ENCODE data around the gene RIOK2. TPM values are rescaled to one million over a fixed set of nuclear protein-coding genes. Genes with fewer than 3 reads are reported as not detected.

Gene RIOK2
- polyA plus RNA-seq, 1 of the 3 experiments (the other 2 are of a cell fraction): 5.9 TPM

DNA sequence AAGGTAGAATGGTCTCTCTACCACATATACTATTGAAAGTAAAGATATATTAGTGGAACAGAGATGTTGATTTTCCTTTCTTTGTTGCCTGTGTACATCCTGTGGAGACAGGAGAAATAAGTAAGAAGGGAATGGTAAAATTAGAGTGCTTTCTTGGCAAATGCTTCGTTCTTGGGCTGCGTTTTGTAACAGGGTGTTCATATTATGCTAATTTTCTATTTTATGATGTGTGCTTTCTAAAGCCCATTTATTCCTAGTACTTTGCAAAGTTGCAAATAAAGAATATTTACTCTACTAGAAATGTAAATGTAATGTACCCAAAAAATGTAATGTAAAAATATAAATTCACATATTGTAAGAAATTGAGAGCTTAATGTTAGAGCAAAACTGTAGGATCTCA is 40.5 kb upstream of the RIOK2 start:
- no peaks in the 10 kb centered on the region for H3F3A ChIP-seq (replicated peaks; ENCODE audit: insufficient read depth)
- H4K20me1 ChIP-seq (ENCODE audit: insufficient read depth): no peaks in the 10 kb centered on the region
- H3K79me2 ChIP-seq (ENCODE audit: insufficient read depth): no peaks in the 10 kb centered on the region
- TF ChIP-seq RXRA (IDR thresholded peaks at IDR 0.05; ENCODE audit: borderline replicate concordance, low read depth) (no peak), RCOR1 (IDR thresholded peaks at IDR 0.05; ENCODE audit: low read length) (no peak), TAF1 (IDR thresholded peaks at IDR 0.05; ENCODE audit: borderline replicate concordance, low read depth, low read length) (no peak), FOSL2 (IDR thresholded peaks at IDR 0.05; ENCODE audit: borderline replicate concordance, low read depth) (no peak), RFX5 (IDR thresholded peaks at IDR 0.05; ENCODE audit: low read length) (no peak), MEF2A (IDR thresholded peaks at IDR 0.05; ENCODE audit: borderline replicate concordance, low read depth) (no peak), GABPA (IDR thresholded peaks at IDR 0.05; ENCODE audit: low read depth) (no peak), ELF1 (IDR thresholded peaks at IDR 0.05) (no peak), YY1 (IDR thresholded peaks at IDR 0.05; ENCODE audit: low read depth) (no peak), SMC3 (IDR thresholded peaks at IDR 0.05; ENCODE audit: low read depth, low read length) (no peak), MXI1 (IDR thresholded peaks at IDR 0.05; ENCODE audit: low read depth, low read length) (no peak), POLR2AphosphoS5 (IDR thresholded peaks at IDR 0.05; ENCODE audit: low read depth, low read length) (no peak), JUND (IDR thresholded peaks at IDR 0.05) (no peak)
- TF ChIP-seq, protein P1, sequence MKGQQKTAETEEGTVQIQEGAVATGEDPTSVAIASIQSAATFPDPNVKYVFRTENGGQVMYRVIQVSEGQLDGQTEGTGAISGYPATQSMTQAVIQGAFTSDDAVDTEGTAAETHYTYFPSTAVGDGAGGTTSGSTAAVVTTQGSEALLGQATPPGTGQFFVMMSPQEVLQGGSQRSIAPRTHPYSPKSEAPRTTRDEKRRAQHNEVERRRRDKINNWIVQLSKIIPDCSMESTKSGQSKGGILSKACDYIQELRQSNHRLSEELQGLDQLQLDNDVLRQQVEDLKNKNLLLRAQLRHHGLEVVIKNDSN (IDR thresholded peaks at IDR 0.05; ENCODE audit: borderline replicate concordance, low read depth): no peak
- TF ChIP-seq, protein P2, sequence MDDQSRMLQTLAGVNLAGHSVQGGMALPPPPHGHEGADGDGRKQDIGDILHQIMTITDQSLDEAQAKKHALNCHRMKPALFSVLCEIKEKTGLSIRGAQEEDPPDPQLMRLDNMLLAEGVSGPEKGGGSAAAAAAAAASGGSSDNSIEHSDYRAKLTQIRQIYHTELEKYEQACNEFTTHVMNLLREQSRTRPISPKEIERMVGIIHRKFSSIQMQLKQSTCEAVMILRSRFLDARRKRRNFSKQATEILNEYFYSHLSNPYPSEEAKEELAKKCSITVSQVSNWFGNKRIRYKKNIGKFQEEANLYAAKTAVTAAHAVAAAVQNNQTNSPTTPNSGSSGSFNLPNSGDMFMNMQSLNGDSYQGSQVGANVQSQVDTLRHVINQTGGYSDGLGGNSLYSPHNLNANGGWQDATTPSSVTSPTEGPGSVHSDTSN (IDR thresholded peaks at IDR 0.05): no peak
- TF ChIP-seq, protein P3, sequence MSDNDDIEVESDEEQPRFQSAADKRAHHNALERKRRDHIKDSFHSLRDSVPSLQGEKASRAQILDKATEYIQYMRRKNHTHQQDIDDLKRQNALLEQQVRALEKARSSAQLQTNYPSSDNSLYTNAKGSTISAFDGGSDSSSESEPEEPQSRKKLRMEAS (IDR thresholded peaks at IDR 0.05; ENCODE audit: low read depth): no peak
- TF ChIP-seq, protein P4, sequence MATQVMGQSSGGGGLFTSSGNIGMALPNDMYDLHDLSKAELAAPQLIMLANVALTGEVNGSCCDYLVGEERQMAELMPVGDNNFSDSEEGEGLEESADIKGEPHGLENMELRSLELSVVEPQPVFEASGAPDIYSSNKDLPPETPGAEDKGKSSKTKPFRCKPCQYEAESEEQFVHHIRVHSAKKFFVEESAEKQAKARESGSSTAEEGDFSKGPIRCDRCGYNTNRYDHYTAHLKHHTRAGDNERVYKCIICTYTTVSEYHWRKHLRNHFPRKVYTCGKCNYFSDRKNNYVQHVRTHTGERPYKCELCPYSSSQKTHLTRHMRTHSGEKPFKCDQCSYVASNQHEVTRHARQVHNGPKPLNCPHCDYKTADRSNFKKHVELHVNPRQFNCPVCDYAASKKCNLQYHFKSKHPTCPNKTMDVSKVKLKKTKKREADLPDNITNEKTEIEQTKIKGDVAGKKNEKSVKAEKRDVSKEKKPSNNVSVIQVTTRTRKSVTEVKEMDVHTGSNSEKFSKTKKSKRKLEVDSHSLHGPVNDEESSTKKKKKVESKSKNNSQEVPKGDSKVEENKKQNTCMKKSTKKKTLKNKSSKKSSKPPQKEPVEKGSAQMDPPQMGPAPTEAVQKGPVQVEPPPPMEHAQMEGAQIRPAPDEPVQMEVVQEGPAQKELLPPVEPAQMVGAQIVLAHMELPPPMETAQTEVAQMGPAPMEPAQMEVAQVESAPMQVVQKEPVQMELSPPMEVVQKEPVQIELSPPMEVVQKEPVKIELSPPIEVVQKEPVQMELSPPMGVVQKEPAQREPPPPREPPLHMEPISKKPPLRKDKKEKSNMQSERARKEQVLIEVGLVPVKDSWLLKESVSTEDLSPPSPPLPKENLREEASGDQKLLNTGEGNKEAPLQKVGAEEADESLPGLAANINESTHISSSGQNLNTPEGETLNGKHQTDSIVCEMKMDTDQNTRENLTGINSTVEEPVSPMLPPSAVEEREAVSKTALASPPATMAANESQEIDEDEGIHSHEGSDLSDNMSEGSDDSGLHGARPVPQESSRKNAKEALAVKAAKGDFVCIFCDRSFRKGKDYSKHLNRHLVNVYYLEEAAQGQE (IDR thresholded peaks at IDR 0.05; ENCODE audit: low read depth, low read length): no peak
- TF ChIP-seq, protein P5, sequence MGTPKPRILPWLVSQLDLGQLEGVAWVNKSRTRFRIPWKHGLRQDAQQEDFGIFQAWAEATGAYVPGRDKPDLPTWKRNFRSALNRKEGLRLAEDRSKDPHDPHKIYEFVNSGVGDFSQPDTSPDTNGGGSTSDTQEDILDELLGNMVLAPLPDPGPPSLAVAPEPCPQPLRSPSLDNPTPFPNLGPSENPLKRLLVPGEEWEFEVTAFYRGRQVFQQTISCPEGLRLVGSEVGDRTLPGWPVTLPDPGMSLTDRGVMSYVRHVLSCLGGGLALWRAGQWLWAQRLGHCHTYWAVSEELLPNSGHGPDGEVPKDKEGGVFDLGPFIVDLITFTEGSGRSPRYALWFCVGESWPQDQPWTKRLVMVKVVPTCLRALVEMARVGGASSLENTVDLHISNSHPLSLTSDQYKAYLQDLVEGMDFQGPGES (IDR thresholded peaks at IDR 0.05; ENCODE audit: low read depth, low read length): no peak
- H2AFZ ChIP-seq (ENCODE audit: low read depth): no peak overlapping the region
- no peaks in the 10 kb centered on the region for H3K9me2 ChIP-seq
- no peak overlapping the region for H3K9ac ChIP-seq
- H3K9me3 ChIP-seq: no peaks in the 10 kb centered on the region
- H3K27ac ChIP-seq (ENCODE audit: low read depth in 2 of 2, low read length in 1 of 2): no peak overlapping the region
- WGBS (ENCODE audit: low lambda C conversion rate): 92% methylated on average over 2 of the region's 2 CpGs
- no peaks in the 10 kb centered on the region for H3K36me3 ChIP-seq (replicated peaks in 1 of 2; ENCODE audit: control insufficient read depth in 1 of 2, insufficient read depth in 2 of 2, low read length in 1 of 2)
- CTCF ChIA-PET: interaction anchor here (1.1 kb wide), 1 partner anchor 1545 kb away, joined by 3 read pairs; no protein-coding TSS in a partner anchor
- no peaks in the 10 kb centered on the region; a peak in 1 of 4 replicates for H3K4me1 ChIP-seq (ENCODE audit: control insufficient read depth in 1 of 2, insufficient read depth in 2 of 2, low read depth in 1 of 2, low read length in 1 of 2)
- DNase-seq: no peak
- POLR2A ChIA-PET: no interaction called here
- H3K4me3 ChIP-seq (ENCODE audit: low read depth in 2 of 2, low read length in 1 of 2): no peak overlapping the region
- no peaks in the 10 kb centered on the region for H3K27me3 ChIP-seq (ENCODE audit: insufficient read depth)
- H3K4me2 ChIP-seq: no peak overlapping the region
